ENCODE results near the gene GANC.
"Not testable (repeated sequence)": the region's sequence is repeated elsewhere in the genome, so short reads cannot be mapped to it uniquely, and the experiment has no call there.

GANC gene

DNA sequence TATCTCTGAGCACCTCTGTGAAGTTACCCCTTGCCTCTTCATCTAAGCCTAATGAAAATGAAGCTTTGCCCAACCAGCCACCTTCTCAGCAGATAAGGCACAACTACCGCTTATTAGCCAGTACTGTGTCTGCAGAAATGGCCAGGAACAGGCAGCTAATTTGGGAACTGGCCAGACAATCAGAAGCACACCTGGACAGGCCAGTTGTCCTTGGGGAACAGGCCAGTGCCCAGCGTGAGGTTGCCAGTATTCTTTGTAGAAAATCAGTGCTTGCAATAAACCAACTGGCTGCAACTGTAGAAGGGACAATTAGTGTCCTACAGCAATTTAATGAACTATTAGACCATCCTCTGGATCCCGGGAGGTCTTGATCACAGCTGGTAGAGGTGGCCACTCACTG lies 10.7 kb downstream of the GANC start:
- no peak for DNase-seq

DNA sequence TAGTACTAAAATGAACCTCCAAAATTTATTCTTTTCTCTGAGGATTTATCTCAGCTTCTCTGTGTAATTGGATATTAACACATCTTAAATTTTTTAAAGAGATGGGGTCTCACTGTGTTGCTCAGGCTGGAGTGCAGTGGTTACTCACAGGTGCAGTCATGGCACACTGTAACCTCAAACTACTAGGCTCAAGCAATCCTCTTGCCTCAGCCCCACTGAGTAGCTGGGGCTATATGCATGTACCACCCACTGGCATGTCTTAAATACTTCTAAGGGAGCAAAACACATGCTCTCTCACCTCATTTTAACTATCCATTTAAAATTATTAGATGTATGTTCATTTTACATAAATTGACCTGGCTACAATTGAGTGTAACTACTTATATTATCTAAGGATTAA lies 11.6 kb downstream of the GANC start:
- DNase-seq: no peak

DNA sequence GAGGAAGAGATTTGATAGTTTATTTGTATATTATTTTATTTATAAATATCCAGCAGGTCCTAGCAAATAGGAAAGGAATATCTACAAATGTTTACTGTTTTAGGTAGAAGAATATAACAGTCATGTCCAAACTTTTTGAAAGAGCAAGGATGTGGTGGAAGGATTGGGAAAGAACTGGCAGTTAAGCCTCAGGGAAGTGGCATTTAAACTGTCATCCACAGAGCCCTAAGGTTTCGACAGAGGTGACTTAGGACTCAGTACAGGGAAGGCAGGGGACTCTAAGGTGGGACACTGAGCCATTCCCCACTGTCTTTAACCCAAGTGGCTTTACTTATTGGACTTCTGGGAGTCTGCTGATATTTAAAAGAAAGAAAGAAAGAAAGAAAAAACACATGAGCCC lies 12.0 kb downstream of the GANC start:
- no peak for DNase-seq

DNA sequence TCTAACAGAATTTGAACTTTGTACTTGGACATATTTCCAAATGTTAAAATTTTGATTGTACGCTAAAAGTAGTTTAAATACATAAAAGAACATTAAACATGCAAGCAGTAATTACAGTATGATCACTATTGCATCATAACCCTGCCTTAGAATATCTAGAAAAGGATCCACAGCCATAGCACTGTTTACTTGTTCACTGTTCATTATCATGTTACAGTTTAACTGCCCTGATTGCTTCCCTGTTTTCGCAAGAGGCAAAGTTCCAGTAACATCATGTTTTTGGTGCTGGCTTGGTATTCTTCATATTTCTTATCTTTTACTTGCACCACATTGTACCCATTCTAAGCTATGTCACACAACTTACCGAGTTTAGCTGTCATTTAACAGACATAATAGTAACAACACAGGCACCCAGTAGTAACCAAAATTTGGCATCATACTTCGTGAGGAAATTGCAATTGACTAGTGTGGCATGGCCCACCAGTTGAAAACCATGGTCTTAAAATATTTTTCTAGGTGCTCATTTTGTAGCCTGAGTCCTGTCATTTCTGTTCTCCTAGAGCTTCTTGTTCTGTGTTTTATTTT lies 13.5 kb downstream of the GANC start:
- no peak for DNase-seq

DNA sequence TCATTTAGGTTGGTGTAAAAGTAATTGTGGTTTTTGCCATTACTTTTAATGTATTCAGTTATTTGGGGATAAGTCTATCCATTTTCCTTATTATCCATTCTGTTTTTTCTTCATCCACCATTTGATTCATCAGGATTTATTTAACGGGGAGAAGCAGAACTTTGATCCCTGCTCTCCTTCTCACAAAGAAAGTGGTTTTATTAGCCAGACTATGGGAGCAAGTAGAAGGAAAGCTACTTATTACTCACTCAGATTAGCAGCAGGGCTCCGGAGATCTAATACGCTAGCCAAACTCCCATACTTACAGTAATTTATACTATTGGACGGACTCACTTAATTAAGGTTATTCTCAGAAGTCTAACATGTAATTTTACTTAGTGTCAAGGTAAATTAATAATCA lies 14.9 kb downstream of the GANC start:
- no peak for DNase-seq

DNA sequence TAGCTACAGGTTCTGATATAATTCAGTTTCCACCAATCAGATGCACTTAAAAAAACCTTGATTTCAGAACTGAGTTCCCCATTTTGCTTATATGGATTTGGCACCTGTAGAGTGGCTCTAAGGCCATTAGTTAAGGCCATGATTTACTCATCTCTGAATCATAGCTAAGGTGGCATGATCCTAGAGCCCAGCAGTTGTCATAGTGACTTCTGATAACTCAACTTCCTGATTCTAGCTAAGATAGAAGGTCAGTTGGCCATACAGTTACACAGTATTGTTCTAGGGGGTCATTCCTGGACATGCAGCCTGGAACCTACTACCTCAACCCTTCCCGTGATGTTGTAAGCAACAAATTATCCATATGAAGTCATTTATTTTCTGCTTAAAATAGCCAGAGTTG lies 16.2 kb downstream of the GANC start:
- no peak for DNase-seq

DNA sequence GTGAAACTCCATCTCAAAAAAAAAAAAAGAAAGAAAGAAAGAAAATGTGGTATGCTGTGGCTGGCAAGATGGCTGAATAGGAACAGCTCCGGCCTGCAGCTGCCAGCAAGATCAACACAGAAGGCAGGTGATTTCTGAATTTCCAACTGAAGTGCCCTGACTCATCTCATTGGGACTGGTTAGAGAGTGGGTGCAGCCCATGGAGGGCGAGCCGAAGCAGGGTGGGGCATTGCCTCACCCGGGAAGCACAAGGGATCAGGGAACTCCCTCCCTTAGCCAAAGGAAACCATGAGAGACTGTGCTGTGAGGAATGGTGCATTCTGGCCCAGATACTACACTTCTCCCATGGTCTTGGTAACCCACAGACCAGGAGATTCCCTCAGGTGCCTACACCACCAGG lies 28.0 kb downstream of the GANC start:
- DNase-seq: not testable (repeated sequence)

DNA sequence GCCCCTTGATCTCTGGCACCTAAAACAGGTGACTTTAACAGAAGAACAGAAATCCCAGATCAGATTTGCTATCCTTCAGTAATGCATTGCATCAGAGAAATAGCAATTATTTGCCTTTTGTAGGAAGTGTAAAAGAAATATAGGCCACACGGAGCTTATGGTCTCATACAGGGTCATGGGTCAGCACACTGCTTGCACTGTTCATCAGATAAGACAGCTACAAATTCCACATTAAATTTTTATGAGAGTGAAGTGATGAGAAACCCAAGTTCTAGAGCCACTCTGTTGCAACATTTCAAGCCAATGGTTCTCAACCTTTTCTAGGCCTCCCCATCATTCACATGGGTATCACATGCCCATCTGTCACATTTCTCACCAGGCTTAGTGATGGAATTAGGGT lies 33.7 kb downstream of the GANC start:
- DNase-seq: no peak

DNA sequence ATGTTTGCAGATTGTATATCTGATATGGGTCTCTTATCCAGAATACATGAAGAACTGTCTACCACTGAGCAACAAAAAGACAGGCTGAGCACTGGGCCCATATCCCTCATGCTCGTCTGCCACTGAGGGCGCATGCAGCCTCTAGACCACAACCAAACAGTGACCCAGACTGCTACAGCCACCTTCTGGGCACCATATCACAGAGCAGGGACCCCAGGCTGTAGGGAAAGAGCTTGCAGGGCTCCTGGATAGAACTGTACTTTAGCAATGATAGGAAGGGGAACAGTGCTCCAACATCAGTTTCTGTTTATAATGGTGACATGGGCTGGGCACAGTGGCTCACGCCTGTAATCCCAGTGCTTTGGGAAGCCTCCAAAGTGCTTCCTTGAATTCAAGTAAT lies 40.5 kb downstream of the GANC start:
- DNase-seq: no peak

DNA sequence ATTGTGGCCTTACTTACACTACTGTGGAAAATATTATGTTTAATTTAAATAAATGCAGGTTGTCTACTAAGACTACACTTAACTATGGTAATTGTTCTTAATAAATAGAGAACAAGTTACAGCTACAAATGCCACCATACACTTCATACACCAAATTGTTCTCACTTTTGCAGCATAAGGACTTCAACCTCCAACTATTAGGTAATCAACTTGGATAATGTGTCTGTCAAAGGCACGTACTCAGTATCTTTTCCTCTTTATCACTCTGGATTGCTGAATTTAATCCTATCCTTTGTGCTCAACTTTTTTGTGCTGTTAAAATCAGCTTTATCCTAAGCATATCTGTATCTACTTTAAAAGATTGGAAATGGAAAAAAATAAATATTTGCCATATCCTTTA lies 41.8 kb downstream of the GANC start:
- DNase-seq: no peak

DNA sequence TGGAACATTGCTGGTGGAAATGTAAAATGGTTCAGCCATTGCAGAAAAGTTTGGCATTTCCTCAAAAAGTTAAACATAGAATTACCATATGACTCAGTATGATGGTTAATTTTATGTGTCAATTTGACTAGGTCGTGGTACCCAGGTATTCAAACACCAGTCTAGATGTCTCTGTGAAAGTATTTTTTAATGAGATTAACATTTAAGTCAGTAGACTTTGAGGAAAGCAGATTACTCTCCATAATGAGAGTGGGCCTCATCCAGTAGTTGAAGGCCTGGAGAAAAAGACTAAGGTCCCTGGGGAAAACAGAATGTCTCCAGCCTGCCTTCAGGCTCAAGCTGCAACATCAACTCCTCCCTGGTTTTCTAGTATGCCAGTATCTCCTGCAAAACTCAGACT lies 42.5 kb downstream of the GANC start:
- DNase-seq: no peak

DNA sequence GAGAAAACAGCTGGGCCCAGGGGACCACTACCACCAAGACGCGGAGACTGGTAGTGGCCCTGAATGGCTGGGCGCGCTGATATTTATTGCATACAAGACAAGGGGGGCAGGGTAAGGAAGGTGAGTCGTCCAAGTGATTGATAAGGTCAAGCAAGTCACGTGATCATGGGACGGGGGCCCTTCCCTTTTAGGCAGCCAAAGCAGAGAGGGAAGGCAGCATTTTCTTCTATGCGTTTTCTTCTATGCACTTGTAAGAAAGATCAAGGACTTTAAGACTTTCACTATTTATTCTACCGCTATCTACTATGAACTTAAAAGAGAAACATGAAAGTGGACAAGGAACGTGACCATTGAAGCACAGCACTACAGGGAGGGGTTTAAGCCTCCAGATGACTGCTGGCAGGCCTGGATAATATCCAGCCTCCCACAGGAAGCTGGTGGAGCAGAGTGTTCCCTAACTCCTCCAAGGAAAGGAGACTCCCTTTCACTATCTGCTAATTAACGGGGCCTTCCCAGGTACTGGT lies 43.3 kb downstream of the GANC start:
- DNase-seq: not testable (repeated sequence)

DNA sequence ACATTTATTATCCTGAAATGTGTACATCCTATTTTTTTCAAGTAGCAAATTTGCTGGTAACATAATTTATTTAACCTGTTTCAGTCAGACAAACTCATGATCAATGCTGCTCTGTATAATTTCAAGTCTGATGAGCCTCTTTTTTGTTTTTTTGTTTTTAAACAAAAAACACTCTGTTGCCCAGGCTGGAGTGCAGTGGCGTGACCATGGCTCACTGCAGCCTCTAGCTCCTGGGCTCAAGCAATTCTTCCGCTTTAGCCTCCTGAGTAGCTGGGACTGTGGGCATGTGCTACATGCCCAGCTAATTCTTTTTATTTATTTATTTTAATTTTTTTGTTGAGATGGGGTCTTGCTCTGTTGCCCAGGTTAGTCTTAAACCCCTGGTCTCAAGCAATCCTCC lies 46.2 kb downstream of the GANC start:
- DNase-seq: no peak

DNA sequence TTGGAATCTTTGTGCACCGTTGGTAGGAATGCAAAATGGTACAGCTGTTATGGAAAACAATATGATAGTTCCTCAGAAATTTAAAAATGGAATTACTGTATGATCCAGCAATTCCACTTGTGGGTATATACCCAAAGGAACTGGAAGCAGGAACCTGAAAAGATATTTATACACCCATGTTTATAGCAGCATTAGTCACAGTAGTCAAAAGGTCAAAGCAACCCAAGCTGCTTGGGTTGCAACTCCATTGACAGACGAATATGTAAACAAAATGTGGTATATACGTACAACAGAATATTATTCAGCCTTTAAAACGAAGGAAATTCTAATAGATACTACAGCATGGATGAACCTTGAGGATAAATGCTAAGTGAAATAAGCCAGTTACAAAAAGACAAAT lies 51.3 kb downstream of the GANC start:
- DNase-seq: no peak

DNA sequence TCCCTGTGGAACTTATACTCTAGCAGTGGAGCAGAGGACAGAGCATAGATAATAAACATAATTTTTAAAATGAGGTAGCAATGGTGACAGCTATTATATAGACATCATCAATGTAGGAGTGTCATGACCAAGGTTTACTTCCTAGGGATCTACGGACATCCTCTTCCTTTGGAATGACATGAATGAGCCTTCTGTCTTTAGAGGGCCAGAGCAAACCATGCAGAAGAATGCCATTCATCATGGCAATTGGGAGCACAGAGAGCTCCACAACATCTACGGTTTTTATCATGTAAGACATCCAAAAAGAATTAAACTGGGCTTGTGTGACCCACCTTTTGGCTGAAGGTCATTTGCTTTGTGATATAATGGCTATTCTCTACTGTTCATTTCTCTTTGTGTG lies 56.2 kb downstream of the GANC start:
- DNase-seq: no peak

DNA sequence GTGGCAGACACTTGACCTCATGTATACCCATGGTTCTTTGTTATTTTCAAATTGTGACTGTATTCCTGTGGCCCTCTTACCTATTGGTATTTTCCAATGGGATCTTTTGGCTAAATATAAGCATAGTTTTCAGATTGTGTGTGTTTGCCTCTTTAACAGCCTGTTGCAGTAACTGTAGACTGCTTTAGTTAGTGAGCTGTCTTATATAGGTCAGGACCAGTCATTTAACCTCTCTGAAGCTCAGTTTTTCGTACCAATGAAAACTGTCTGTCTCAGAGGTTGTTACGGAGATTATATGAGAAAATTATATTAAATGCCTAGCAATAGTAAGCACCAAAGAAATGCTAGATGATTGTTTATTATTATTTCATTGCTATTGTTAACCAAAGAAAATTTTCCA lies 57.0 kb downstream of the GANC start:
- DNase-seq: no peak

DNA sequence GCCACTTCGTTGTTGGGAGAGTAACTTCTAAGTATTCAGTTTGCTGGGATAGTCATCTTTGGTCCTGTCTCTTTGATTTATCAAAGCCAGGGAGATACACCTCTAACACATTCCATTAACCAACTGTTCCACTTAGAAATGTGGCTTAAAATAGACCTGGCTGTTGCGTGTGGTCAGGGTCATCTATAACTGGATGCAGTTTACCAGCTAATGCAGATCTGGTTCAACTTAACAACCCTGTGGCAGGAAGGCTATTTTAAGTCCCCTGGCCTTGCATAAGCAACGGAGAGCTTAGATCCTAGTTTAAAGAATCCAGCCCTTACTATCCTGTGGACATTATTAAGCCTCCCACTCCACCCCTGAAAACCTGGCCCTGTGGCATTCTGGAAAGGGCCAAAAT lies 58.2 kb downstream of the GANC start:
- no peak for DNase-seq

DNA sequence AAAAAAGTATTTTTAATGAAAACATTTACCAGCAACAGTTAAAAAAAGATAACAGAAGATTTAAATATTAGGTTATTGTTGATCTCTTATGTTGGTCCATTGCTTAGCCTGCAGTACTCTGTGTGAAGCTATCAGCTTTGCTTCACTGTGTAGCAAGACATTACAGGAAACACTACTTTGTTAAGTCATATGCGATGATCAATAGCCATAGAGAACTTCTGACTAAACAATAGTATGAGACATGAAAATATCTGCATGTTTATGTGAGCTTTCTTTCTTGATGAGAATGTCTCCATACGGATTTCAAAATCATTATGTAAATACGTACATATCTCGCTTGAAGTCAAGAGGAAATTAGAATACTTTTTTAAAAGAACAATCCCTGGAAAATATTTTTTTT lies 59.3 kb downstream of the GANC start:
- DNase-seq: no peak

DNA sequence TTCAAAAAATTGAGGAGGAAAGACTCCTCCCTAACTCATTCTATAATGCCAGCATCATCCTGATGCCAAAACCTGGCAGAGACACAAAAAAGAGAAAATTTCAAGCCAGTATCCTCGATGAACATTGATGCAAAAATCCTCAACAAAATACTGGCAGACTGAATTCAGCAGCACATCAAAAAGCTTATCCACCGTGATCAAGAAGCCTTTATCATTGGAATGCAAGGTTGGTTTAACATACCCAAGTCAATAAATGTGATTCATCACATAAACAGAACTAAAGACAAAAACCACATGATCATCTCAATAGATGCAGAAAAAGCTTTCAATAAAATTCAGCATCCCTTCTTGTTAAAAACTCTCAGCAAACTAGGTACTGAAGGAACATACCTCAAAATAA lies 62.1 kb downstream of the GANC start:
- DNase-seq: no peak

DNA sequence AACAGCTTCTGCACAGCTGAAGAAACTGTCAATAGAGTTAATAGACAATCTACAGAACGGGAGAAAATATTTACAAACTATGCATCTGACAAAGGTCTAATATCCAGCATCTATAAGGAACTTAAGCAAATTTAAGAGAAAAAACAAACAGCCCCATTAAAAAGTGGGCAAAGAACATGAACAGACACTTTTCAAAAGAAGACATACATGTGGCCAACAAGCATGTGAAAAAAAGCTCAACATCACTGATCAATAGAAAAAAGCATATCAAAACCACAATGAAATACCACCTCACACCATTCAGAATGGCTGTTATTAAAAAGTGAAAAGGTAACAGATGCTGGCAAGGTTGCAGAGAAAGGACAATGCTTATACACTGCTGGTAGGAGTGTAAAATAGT lies 63.6 kb downstream of the GANC start:
- not testable (repeated sequence) for DNase-seq

DNA sequence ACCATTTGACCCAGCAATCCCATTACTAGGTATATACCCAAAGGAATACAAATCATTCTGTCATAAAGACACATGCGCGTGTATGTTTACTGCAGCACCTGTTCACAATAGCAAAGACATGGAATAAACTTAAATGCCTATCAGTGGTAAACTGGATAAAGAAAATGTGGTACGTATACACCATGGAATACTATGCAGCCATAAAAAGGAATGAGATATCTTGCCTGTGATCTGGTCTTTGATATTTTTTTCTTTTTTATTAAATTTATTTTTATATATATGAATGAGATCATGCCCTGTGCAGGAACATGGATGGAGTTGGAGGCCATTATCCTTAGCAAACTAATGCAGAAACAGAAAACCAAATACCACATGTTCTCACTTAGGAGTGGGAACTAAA lies 64.1 kb downstream of the GANC start:
- not testable (repeated sequence) for DNase-seq

DNA sequence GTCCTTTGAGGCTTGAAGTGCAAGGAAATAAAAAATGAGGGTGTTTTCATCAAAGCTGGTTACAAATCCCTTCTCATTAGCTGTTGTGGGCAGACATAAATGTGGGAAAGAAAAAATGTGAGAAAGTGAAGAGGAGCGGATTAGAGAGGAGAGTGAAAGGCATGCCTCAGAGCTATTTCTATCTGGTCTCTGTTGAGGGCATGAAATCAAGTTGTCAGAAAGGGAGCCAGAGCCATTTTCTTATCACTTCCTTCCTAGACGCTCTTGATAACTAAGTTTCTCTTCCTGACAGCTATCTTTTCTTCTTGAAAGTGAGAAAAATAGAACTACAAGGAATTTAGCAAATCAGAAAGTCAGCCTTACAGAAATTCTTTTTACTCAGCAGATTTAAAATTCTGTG lies 65.5 kb downstream of the GANC start:
- no peak for DNase-seq

DNA sequence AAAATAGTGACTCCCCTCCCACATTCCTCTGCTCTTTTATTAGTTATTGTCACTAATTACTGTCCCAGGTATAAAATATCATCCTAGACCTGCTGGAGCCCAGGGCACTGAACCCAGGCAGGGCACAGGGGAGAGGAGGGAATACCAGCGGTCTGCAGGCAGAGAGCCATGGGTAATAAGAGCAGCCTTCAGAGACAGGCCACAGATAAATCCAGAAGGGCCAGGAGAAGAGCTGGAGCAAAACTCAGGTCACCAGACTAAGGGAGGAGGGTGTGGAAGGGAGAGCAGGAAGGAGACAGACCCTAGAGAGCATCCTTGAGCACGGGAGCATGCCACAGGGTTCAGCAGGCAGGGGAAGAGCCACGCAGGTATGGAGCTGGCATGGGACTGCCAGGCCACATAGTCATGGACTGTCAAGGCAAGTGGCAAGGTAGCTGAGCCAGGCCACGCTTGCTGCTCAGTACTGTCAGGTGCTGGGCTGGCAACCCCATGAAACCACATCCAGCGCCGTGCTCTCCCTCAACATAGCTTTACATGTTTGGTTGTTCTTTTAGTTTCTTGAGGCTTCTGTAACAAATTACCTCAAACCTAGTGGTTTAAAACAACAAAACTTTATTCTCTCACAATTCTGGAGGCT lies 70.7 kb downstream of the GANC start:
- no peak for DNase-seq

DNA sequence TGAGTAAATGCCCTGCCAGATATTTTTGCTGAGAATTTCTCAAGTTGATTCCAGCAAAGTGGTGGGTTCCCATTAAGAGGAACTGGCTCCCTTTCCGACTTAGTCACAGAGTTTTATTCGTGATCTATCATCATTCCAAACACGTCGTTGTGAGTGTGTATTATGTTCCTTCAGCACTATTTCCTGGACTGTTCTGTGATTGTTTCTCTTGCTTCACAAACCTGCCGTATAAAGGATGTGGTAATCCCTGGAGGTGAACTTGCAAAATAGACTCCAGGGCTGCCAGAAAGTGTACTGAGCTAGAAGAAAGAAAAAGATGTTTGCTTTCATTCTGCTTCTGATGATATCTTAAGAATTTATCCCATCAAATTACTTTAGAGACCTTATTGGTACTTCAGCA lies 71.8 kb downstream of the GANC start:
- no peak for DNase-seq

DNA sequence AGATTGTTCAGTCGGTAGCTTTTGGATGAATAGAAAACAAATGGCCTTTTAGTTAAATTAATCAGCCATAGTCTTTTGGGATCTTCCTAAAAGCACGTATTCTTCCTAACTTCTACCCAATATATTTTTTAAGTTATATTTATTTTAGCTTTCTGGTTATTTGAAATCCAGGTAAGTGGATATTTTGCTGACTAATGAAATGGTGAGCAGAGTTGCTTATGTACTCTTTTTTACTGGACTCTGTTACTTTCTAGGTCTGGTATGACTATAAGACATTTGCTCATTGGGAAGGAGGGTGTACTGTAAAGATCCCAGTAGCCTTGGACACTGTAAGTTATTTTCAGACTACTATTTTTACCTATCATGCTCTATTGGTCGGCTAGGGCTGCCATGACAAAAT lies 72.5 kb downstream of the GANC start:
- DNase-seq: no peak
